Measurements from ENCODE around the gene ADAMTS5.

The ADAMTS5 gene

DNA sequence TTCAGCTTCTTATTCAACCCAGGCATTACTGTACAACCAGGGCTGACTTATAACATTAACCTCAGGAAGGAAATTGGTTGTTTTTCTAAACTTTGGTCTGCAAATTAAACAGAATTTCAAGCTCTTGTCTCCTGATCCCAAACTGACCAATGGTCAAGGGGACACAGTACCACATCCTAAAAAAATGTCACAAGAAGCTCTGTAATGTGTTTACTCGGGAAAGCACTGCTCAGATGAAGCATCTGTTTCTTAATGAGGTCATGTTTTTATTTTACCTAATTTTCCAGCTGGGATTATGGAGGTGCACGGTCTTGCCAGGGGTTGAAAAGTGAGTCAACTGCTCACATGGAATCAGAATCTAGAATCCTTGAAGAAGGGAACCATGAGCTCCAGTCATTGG is 18.7 kb downstream of the ADAMTS5 start:
- no peak for DNase-seq

DNA sequence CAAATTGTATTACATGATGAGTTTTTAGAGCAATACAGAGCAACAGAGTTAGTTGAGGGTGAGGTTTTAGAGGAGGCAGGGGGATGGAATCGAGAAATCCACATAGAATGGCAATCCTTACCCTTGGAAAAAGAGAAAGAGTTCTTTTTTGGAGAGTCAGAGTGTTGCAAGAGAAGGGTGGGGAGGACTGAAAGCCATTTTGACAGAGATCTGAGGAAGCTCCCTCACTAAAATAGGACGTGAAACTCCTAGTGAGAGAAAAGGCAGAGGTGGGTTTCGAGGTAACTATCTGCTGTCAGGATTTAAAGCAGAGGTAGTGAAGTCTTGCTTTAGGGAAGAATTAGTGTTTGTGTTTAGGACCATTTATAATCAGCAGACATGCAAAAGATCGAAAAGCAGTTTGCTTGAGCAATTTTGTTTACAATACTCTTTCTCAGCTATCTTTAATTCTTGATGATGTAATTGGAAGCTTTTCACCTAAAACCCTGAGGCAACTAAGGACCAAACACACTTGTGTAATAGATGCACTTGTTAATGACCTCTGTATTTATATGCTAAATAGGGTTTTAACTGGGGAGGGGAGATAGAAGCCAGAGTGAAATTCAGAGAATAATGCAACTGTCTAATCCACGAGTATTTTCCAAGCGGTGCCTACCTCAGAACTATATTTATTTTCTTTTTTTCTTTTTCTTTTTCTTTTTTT is 20.0 kb downstream of the ADAMTS5 start:
- DNase-seq: peak in 1 of 14 donors; percentile 7

DNA sequence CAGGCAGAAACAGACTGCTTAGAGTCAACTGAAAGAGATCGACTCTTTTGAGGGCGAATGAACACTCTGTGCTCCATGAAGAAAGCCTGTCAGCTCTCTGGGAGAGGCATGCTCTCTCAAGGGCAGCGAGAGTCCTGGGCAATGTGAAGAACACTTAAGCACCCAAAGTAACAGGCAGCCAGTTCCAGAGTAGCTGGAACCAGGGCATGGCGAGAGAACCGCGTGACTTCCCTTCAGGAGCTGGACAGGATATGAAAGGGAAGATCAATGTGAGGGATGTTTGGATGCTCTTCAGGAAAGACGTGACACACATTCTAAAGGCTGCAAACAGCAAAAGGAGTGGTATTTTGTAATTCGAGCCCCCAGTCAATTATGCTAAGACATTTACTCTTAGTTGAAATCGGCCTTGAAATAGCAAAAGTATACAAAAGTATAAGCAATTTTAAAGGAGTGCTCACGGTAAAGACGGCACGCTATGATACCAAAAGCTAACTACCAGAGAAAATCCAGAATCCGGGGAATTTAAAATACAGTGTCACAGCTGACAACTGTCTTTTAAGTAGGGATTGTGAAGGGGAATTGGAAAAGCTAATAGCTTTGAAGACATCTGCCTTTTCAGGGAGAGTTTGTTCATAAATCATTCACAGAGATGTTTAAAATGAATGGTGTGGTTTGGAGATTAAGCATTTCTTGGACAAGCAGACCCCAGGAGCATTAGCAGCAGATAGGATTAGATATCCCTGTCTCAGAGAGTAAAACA is 20.8 kb downstream of the ADAMTS5 start:
- peak in 10 of 14 donors; percentile 39 to 74 (median 56) for DNase-seq

DNA sequence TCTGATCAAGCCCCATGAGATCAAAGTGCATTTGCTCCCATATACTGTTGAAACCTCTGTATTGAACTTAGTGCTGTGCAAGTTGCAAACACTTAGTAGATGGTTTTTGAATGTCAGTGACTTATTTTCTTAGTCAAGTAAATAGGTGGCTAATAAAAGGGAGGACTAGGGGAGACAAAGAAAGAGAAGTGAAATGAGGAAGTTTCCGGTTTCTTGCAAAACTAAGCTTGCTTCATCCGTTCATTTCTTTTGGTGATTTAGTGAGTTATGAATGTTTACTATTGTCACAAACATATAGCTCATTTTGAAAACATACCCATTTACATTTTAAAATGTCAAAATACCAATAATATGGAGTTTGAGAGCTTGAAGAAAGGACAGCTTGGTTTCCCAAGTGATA is 23.0 kb downstream of the ADAMTS5 start:
- no peak for DNase-seq

DNA sequence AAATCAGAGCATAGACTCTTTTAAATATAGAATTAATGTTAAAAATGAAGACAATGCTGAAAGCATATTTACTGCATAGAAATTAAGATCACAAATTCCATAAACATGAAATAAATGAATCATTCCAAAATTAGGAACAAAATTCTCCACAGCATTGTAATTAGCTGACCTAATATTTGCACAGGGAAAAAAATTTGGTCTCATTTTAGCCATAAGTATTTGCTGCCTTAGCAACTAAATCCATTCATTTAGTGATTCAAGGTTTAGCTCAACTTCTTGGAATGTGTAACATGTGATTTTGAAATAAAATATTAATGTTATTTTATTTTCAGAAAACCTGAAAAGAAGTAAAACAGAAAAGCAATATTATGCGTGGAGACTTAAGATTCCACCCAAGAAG is 25.5 kb downstream of the ADAMTS5 start:
- no peak for DNase-seq

DNA sequence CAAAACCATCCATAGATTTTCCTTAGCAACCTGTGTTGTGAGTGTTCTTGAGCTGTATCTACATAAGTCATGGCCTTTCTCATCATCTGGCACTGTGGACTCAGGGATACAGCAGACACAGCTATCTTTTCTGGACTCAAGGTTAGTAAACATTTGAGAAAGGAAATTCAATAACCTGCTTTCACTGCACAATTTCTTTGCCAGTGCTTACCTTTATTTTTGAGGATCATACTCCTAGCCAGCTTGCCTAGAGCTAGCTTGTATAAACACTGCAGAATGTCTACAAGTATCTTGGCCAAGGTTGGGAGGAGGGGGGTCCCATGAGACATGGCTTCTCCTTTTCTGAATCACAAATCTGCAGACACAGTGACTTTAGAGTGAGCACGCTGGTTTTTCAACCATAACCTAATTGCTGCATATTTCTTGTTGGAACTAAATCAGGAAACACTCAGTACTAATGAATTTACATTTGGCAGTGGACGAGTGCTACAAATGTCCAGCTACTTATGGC is 27.2 kb downstream of the ADAMTS5 start:
- peak in 1 of 14 donors; percentile 49 for DNase-seq

DNA sequence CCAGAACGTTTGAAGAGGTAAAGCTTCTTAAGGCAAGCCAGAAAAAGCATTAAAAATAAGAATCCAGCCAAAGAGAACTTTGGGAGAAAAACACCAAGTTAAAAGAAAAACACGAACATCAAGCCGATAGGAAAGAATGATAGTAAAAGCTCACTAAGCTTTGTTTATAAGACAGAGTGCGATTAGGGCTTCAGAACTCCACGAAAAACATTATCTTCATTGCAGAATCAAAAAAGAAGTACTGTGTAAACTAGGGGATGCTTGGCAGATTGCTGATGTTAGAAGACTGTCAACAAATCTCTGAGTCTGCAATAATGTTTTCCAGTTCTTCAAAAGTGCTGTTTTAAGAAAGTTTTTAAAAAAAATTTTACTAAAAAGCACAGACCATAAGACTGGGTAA is 30.2 kb downstream of the ADAMTS5 start:
- DNase-seq: no peak

DNA sequence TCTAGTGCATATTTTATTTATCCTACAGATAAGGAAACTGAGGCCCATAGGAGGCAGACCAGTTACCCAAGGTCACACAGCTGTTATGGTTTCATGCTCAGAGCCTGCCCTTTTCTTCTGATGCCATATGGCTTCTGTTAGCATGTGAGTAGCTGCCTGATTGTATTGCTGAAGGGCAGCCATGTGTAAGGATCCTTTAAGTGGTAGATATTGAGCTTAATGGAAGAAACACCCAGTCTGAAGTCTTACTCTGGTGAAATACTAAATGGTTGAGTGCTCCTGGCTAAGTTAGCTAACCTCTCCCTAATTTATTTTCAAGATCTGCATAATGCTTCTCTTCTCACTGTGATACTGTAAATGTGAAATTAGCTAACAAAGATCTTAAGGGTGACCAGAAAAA is 30.9 kb downstream of the ADAMTS5 start:
- no peak for DNase-seq

DNA sequence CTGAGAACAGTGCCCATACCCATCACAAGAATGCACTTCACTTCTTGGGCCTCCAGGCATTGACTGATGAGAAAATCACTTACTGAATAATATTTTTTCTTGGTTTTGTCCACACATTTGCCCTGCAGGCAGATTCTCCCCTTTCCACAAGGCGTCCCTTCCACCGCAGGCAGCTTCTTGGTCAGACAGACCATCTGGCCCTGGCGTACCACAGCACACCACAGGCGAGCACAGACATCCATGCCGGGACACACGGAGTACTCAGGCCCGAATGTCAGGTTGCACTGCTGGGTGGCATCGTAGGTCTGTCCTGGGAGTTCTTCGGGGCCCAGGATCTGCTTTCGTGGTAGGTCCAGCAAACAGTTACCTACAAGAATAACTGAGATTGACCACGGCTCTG is 32.5 kb downstream of the ADAMTS5 start:
- peak in 1 of 14 donors; percentile 39 for DNase-seq

DNA sequence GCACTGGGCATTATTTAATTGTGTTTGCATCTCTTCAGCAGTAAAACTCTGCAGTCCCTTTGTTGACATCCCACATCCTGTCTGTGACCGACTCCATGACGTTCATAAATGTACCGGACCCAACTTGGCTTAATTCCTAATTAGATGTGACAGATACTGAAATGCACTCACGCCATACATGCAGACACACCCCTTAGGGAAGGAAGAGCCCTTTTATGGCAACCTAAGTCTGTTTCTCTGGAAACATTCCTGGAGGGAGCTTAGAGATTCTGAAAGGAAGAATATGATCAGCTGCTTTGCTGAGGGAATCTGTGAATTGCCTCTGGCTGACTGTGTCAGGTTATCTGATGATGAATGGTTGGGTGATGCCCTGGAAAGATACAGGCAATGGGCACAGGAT is 33.4 kb downstream of the ADAMTS5 start:
- DNase-seq: no peak

DNA sequence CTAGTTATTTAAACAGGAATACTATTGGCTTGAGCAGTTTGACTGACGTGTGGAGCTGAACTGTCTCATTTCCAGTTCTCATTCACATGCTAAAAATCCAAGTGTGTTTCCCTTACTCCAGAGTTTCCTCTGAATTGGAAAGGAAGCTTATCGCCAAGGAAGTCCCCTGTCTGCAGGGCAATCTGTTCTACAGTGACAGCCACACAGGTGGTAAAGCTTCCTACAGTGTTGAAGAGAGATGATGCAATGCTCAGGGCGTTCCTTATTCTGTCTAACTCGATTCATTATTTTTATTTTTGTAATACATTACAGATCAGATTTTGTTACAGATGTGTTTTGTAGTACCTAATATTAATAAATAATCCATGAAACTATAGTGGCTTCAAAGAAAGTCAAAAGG is 41.3 kb downstream of the ADAMTS5 start:
- peak in 1 of 14 donors; percentile 10 for DNase-seq

DNA sequence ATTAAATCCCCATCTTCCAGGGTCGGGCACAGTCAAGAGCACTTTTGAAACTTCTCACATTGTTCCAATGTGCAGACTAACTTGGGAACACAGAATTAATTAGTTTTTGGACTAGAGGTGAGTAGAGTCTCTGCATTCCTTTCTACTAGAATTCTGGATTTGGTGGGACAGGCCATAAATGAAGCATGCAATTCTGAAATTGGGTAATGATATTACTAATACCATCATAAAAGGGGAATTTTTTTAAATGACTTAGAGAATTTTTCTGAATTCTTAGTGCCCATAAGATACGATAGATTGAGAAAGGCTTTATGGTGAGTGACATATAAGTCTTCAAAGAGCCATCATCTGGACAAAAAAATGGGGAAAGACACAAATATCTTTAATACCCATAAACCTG is 41.8 kb downstream of the ADAMTS5 start:
- DNase-seq: no peak

DNA sequence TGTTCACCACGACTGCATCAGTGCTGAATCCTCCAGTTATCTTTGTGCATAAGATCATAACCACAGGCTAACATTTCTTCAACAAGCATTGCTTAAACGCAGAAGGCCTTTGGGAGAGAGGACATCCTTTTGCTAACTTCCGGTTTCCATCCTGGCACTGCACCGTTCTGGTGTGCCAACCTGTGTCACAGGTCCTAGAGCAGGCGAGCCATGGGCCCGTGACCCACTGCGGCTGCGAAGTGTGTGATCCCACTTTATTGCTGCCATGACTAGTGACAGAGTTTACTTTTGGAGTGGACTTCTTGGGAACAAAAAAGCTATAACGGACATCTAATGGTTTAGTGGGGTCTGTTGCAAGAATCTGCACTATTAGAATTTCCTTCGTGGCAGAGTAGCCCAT is 42.9 kb downstream of the ADAMTS5 start:
- DNase-seq: no peak

DNA sequence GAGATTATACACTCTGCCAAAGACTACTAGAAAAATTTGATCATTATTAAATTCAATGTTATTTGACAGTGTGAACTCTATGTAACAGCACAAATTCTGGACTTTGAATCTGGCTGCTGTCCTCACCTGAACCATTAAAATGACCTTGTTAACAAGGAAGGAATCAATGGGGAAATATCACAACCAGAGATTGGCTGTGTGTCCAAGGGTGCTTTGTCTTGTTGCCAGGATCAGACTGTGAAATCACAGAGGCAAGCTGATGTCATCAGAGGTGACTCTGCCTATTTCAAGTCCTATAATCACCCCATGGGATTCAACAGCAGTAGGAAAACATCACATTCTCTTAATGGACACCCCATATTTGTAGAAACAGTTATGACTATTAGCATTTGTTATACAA is 46.8 kb downstream of the ADAMTS5 start:
- DNase-seq: no peak

DNA sequence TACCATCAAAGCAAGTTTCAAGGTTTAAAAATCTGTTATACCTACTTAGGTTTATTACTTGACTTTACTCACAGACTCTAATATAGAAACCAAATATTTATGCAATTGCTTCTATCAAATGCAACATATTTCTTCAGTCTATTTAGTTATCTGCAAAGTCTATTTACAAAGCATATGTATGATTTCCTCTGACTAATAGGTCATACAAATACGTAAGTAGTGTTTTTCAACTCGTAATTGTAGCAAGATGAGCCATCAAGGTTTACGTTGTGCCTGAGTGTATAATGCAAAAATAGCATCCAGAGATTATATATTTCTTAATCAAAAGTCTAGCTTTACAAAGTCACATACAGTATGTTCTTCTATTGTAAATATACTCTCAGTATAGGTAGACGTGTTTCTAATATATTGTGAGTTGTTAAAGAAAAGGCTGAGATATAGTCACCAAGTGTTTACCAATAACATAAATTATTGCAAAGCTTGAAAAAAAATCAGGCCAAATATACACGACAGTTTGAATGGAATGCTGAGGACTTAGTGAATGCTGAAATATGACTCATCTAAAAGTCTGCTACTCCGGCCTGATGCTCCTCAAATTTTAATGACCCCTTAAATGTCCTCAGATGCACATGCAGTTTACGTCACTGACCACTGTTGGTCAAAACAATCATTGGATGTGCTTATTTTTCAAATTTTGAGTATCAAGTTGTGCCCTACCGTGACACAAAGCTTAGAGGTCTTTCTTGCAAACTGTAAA is 48.4 kb downstream of the ADAMTS5 start:
- no peak for DNase-seq

DNA sequence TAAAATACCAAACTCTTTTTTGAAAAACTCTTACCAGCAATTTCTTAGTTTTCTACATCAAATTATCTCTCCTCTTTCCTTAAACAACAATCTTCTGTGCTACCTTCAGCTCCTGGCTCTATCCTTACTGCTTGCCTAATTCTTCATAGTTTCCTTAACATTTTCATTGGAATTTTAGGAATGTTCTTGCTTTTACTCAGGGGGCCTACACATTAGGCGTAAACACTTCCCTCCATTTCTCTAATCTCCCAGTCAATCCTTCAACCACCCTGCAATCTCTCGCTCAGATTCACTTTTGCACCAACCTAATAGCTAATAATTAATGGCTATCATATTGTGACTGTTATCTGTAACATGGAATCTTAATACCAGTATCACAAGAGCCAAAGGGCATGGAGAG is 50.1 kb downstream of the ADAMTS5 start:
- DNase-seq: no peak

DNA sequence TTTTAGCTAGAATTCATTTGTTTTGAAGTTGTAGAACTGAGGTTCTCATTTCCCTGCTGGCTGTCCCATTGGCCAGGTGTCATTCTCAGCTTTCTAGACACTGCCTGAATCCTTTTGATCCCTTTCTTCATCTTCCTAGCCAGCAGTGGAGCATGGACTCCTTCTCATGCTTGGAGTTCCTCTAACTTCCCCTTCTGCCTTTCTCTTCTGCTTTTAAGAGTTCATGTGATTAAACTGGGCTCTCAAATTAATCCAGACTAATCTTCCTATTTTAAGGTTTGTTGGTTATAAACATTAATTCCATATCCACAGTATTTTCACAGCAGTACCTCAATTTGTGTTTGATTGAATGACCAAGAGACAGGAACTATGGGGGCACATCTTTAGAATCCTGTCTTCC is 52.3 kb downstream of the ADAMTS5 start:
- no peak for DNase-seq

DNA sequence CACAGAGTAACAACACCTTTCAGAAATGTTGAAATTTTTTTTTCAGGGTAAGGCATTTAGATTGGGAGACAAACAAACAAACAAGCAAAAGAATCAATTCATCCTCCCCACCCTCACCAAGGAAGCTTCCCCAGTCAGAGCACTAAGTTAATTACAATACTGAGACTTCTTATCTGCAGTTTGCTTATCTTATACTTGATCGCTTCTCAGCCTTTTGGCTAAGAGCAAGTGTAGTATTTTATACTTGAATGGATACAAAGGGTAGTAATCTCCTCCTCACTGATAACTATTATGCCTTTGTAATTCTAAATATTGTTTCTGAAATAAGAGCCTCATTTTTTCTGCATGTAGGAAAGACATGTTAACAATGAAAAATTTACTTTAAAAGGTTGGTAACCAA is 54.4 kb downstream of the ADAMTS5 start:
- DNase-seq: no peak

DNA sequence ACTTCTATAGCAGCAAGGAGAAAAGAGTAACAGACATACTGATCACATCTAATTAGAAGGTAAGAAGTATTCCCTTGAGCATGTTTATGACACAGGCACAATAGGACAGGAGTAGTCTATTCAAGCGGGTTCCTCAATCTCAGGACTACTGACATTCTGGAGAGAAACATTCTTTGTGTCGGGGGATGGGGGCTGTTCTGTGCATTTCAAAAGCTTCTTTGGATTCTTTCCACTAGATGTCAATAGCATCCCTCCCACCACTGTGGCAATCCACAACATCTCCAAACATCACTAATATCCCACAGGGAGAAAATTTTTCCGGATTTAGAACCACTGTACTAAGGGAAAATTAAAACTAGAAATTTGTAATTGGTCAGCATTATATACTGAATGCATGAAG is 56.9 kb downstream of the ADAMTS5 start:
- DNase-seq: no peak

DNA sequence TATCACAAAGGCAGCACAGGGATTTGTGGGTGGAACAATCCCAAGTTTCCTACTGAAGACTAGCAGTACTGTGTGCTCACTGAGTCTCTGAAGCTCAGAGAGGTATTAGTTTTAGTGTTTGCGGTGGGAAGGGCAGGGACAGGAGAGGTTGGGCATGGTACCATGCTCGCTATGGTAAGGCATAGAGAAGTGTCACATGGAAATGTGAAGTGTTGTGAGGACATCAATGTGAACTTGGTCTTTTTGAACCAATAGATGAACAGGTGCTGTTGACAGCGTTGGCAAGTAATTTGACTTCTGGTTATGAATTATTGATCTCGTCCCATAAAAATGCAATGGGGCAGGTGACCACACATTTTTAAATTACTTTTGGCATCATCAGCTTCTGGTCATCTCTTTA is 65.9 kb downstream of the ADAMTS5 start:
- no peak for DNase-seq

DNA sequence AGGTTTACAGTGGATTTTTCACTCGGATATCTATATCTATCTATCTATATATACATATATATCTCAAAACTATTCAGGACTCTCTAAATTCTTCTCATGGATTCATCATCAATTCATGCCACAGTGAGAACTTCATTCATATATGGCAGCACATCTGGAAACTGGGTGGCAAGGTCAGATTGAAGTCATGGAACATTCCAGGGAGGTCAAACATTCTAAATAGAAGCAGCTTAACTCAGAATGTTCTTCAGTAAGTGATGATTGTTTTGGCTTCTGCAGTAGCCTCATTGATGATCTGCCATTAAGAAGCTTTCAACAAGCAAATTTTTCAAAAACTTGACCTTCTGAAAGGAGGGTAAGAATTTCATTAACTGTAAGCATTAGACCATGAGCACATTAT is 74.7 kb downstream of the ADAMTS5 start:
- DNase-seq: no peak

DNA sequence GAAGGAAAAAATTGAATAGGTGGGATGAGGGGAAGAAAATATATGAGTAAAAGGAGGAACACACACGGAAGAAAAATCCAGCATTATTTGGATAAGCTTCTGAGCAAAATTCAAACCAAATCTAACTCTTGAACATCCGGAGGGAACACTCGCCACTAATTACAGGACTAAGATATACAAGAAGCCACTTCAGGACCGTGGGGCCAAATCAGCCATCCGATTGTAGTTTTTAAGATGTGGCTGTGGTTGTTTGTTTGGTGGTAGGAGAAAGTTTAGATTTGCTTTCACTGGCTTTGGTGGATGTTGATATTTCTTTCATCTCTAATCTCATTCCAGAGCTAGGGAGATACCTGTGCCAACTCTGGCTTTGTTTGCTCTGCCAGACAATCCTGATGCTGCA is 78.0 kb downstream of the ADAMTS5 start:
- DNase-seq: no peak

DNA sequence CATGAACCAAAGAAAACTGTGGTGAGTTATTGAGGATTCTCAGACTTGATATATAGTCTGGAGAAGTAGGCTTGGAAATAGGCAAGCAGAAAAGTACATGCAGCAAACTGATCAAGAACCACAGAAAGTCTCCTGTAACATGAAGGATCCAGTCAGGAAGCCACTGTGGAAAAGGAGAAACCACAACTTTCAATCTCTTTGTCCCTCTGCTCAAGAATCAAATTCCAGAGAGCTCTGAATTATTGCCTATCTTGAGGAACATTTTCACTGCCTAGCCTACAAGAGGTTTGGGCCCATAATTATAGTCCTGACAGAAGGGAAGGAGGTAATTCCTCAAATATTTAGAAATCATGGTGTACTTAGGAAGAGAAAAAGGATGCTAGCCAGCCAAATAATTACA is 78.6 kb downstream of the ADAMTS5 start:
- DNase-seq: no peak

Measured in C1 segment of cervical spinal cord (tissue), 14 donors.